Pancreas (tissue), 10 donors: ENCODE measurements around the gene MAPKAP1. TPM values are rescaled to one million over a fixed set of nuclear protein-coding genes. Genes with fewer than 3 reads are reported as not detected.

Source experiments
- ATAC-seq, 4 donors: fragments of 200-7000 bp; cut with Tn5 transposase; one replicate each; pipeline versions ENCODE4 v1.8.0 to v1.9.1; 2020; ENCODE audit warnings: mild to moderate bottlenecking in 4 of 4, moderate library complexity in 4 of 4
- DNase-seq, 6 donors: peaks; one replicate each; pipeline ENCODE4 v3.0.0-alpha.2; 2020
- FAIRE-seq: peaks from 2 replicates; lab custom pipeline; 2012; peaks lifted over from hg19 to GRCh38; lab: Jason Lieb, UNC
- H3K27ac ChIP-seq, 4 donors: fragments of 200-600 bp; sonication (generic); 1 replicate in 3 of 4; 2 replicates in 1 of 4; pipeline versions ENCODE4 v1.5.0 to v1.8.0; 2020
- H3K27me3 ChIP-seq, 4 donors: fragments of 200-600 bp; one replicate each; pipeline ENCODE4 v1.8.0; 2021
- H3K36me3 ChIP-seq, 3 donors: fragments of 200-600 bp; sonication (generic) in 1 of 3; one replicate each; pipeline versions ENCODE4 v1.5.0 to v1.8.0; 2020 to 2021
- H3K4me1 ChIP-seq, 3 donors: fragments of 200-600 bp; one replicate each; pipeline ENCODE4 v1.8.0; 2021
- H3K4me3 ChIP-seq, 4 donors: fragments of 200-600 bp; sonication (generic) in 2 of 4; one replicate each; pipeline versions ENCODE4 v1.5.0 to v1.8.0; 2020 to 2021
- H3K9me3 ChIP-seq, 4 donors: fragments of 200-600 bp; one replicate each; pipeline ENCODE4 v1.8.0; 2021
- CTCF ChIP-seq, 4 donors: fragments of 200-600 bp; sonication (generic) in 3 of 4; IDR thresholded peaks; one replicate each; pipeline versions ENCODE4 v1.5.0 to v1.8.0; 2021; ENCODE audit warnings: antibody characterized with exemption in 4 of 4
- WGBS, 2 donors: extraction: QIAGEN DNeasy Blood & Tissue Kit; methylation state at CpG; one replicate each; pipeline ENCODE4 v1.1.7; 2013; 5-methylcytosine and 5-hydroxymethylcytosine counted together
- intact Hi-C, 3 donors: fragments of 100-400 bp; cut with DNase I; formaldehyde crosslinking; loops; one replicate each; pipeline versions ENCODE4 v1.11.1 to v1.14.2; 2022
- polyA plus RNA-seq, 2 donors: library from polyadenylated mRNA; stranded (reverse); fragments of 200-250 nt; gene quantifications; one replicate each; pipeline ENCODE4 v1.2.3, GENCODE V29; 2013
- total RNA-seq, 6 donors: library from RNA; stranded (reverse); fragmentation: NEBNext Ultra II Directional in 4 of 6; extraction: Animal tissue kit (Norgen Biotek cat#: 25700) in 4 of 6; gene quantifications; one replicate each; pipeline versions ENCODE4 v1.2.1 to v1.2.4, GENCODE V29; 2021 to 2023
- donor health status: healthy with polysubstance abuse.
- donor health status: DM: no; HTN: no; CAD: no; lungs with moderate emphysema.
- donor health status: DM: no; HTN: no; CAD: no.
- donor health status: control.
- donor health status: control.
- donor health status: Bipolar disorder and iron deficiency.
- donor health status: DM: yes; HTN: yes; CAD: no.
- donor health status: DM: no; HTN: no; CAD: no.
- donor health status: DM: no; HTN: no; CAD: no.
- donor health status: DM: yes; HTN: yes; CAD: no.

The MAPKAP1 gene
- total and polyA plus RNA-seq, 8 donors: 18.7 to 42.0 (median 30.4) TPM

GRCh38 chr9:125593581-125594222 lies 113.3 kb downstream of the MAPKAP1 start:
- H3K27me3 ChIP-seq: no peaks in the 10 kb centered on the region
- no peak for FAIRE-seq
- no peak for DNase-seq
- TF ChIP-seq CTCF (IDR thresholded peaks at IDR 0.05): no peak
- intact Hi-C loops: no loop called here
- WGBS, 2 donors: 94% methylated on average over 6 of the region's 6 CpGs
- no peak overlapping the region for H3K27ac ChIP-seq
- no peak for ATAC-seq
- no peaks in the 10 kb centered on the region for H3K36me3 ChIP-seq
- H3K4me1 ChIP-seq: no peaks in the 10 kb centered on the region
- no peak overlapping the region for H3K4me3 ChIP-seq
- no peaks in the 10 kb centered on the region for H3K9me3 ChIP-seq

GRCh38 chr9:125591888-125592287 lies 115.1 kb downstream of the MAPKAP1 start:
- no peaks in the 10 kb centered on the region for H3K27me3 ChIP-seq
- H3K36me3 ChIP-seq: no peaks in the 10 kb centered on the region
- DNase-seq (no peak), FAIRE-seq (no peak), ATAC-seq (no peak)
- no peaks in the 10 kb centered on the region for H3K9me3 ChIP-seq
- no peak overlapping the region for H3K4me3 ChIP-seq
- intact Hi-C loops: no loop called here
- no peak overlapping the region for H3K27ac ChIP-seq
- 97 to 99% methylated on average over 4 of the region's 4 CpGs for WGBS, 2 donors
- H3K4me1 ChIP-seq: no peaks in the 10 kb centered on the region
- no peak for TF ChIP-seq CTCF (IDR thresholded peaks at IDR 0.05)

GRCh38 chr9:125591245-125591644 lies 115.8 kb downstream of the MAPKAP1 start:
- no peak for ATAC-seq
- 91 to 95% methylated on average over 3 of the region's 3 CpGs for WGBS, 2 donors
- H3K4me1 ChIP-seq: no peaks in the 10 kb centered on the region

GRCh38 chr9:125589287-125589686 lies 117.7 kb downstream of the MAPKAP1 start:
- Histone ChIP-seq H3K9me3 (no peaks in the 10 kb centered on the region), H3K27ac (no peak overlapping the region), H3K4me1 (no peaks in the 10 kb centered on the region), H3K4me3 (no peak overlapping the region), H3K36me3 (no peaks in the 10 kb centered on the region), H3K27me3 (no peaks in the 10 kb centered on the region)
- no peak for FAIRE-seq
- WGBS, 2 donors: 58 to 61% methylated on average over 4 of the region's 4 CpGs
- no peak for ATAC-seq
- intact Hi-C loops: no loop called here
- DNase-seq: no peak
- no peak for TF ChIP-seq CTCF (IDR thresholded peaks at IDR 0.05)

More at GRCh38 chr9:125591245-125591644, 115.8 kb downstream of the MAPKAP1 start:
- no peak for TF ChIP-seq CTCF (IDR thresholded peaks at IDR 0.05)
- Histone ChIP-seq H3K36me3 (no peaks in the 10 kb centered on the region), H3K9me3 (no peaks in the 10 kb centered on the region), H3K27ac (no peak overlapping the region), H3K27me3 (no peaks in the 10 kb centered on the region), H3K4me3 (no peak overlapping the region)
- no peak for DNase-seq
- no peak for FAIRE-seq
- intact Hi-C loops: no loop called here

- Histone ChIP-seq H3K27me3 (no peaks in the 10 kb centered on the region), H3K4me3 (no peak overlapping the region), H3K9me3 (no peaks in the 10 kb centered on the region), H3K36me3 (no peaks in the 10 kb centered on the region), H3K4me1 (no peaks in the 10 kb centered on the region), H3K27ac (no peak overlapping the region)
- intact Hi-C loops: no loop called here
- TF ChIP-seq CTCF (IDR thresholded peaks at IDR 0.05): no peak
- no peak for FAIRE-seq
- no peak for DNase-seq
- 96 to 99% methylated on average over 5 of the region's 5 CpGs for WGBS, 2 donors
- no peak for ATAC-seq
Observed at GRCh38 chr9:125587819-125588460, 119.1 kb downstream of the MAPKAP1 start.
